K562 (cell line): Measurements from ENCODE around the gene KCNB1. TPM values are rescaled to one million over a fixed set of nuclear protein-coding genes. Genes with fewer than 3 reads are reported as not detected.

ENCODE experiments used
- ATAC-seq: fragments of 200-7000 bp; cut with Tn5 transposase; 3 replicates; pipeline ENCODE4 v1.9.1; 2020; ENCODE audit warnings: moderate library complexity
- BruUV-seq: library from RNA; stranded (reverse); fragments of 400-500 nt; replicated peaks from 2 replicates; lab custom pipeline; 2021; lab: Mats Ljungman, UMichigan
- CTCF ChIA-PET: fragments of 300-600 bp; formaldehyde crosslinking; extraction: SDS; loops from one replicate; lab custom pipeline; 2021; ENCODE audit warnings: low intra/inter-chr PET ratio; lab: Yijun Ruan, JAX
- POLR2A ChIA-PET: fragments of 300-600, 350-650 bp; sonication (Branson Sonifier 250); formaldehyde crosslinking; extraction: SDS; loops from one replicate; lab custom pipeline; 2021; ENCODE audit warnings: antibody characterized with exemption, inconsistent platforms; lab: Yijun Ruan, JAX
- DNase-seq, 4 experiments: peaks; one replicate each; pipeline versions ENCODE4 v3.0.0 to v3.0.0-alpha.2; 2011 to 2018; ENCODE audit warnings: low spot score in 3 of 4, mixed read lengths in 3 of 4; ENCODE audit errors: extremely low read depth in 1 of 4
- FAIRE-seq: peaks from 2 replicates; lab custom pipeline; 2011; peaks lifted over from hg19 to GRCh38; lab: Jason Lieb, UNC
- H2AFZ ChIP-seq: 2 replicates; pipeline ENCODE4 v1.6.0; 2011; ENCODE audit warnings: low read depth, low read length, control low read depth, inconsistent platforms
- H3K27ac ChIP-seq: fragments of 200-600 bp; 3 replicates; pipeline ENCODE4 v1.8.0; 2011; ENCODE audit warnings: low read depth, mild to moderate bottlenecking, control low read depth, inconsistent platforms, low read length, moderate library complexity, mixed read lengths; ENCODE audit errors: extremely low read depth
- H3K27me3 ChIP-seq, 2 experiments: fragments of 300-600 bp in 1 of 2; 2 replicates in 1 of 2; 3 replicates in 1 of 2; pipeline versions ENCODE4 v1.6.0 to v1.8.0; 2011; ENCODE audit warnings: inconsistent platforms in 2 of 2, low read length in 2 of 2, mild to moderate bottlenecking in 1 of 2, mixed read lengths in 1 of 2, moderate library complexity in 1 of 2; ENCODE audit not compliant: control insufficient read depth in 2 of 2, insufficient read depth in 2 of 2
- H3K36me3 ChIP-seq: fragments of 300-600 bp; 3 replicates; pipeline ENCODE4 v1.8.0; 2011; ENCODE audit warnings: mild to moderate bottlenecking, low read length, inconsistent platforms; ENCODE audit not compliant: control insufficient read depth, insufficient read depth
- H3K4me1 ChIP-seq, 2 experiments: fragments of 200-600 bp in 1 of 2; replicated peaks in 1 of 2; 2 replicates in 1 of 2; 3 replicates in 1 of 2; pipeline versions ENCODE4 v1.5.1 to v1.8.0; 2011; ENCODE audit warnings: inconsistent platforms in 2 of 2, low read length in 2 of 2, mild to moderate bottlenecking in 1 of 2, mixed read lengths in 1 of 2, moderate library complexity in 1 of 2; ENCODE audit not compliant: control insufficient read depth in 2 of 2, insufficient read depth in 2 of 2
- H3K4me2 ChIP-seq: 2 replicates; pipeline ENCODE4 v1.6.1; 2011; ENCODE audit warnings: low read length, control low read depth, inconsistent platforms, mixed read lengths; ENCODE audit not compliant: insufficient read depth
- H3K4me3 ChIP-seq: fragments of 200-600 bp; sonication (generic), shearing (Covaris generic); 2 replicates; pipeline ENCODE4 v1.5.1; 2016; ENCODE audit warnings: control low read depth, inconsistent platforms
- H3K79me2 ChIP-seq: fragments of 200-600 bp; 3 replicates; pipeline ENCODE4 v1.8.0; 2011; ENCODE audit warnings: low read length, inconsistent platforms; ENCODE audit not compliant: control insufficient read depth, insufficient read depth
- H3K9ac ChIP-seq, 2 experiments: 2 replicates each; pipeline versions ENCODE4 v1.6.0 to v1.6.1; 2011; ENCODE audit warnings: low read depth in 2 of 2, low read length in 2 of 2, control low read depth in 1 of 2, inconsistent platforms in 1 of 2, mild to moderate bottlenecking in 1 of 2, mixed read lengths in 1 of 2; ENCODE audit not compliant: insufficient read depth in 1 of 2
- H3K9me1 ChIP-seq: one replicate; pipeline ENCODE4 v1.6.0; 2011; ENCODE audit warnings: inconsistent platforms, mild to moderate bottlenecking, low read length, moderate library complexity; ENCODE audit not compliant: control insufficient read depth, insufficient read depth
- H3K9me3 ChIP-seq: replicated peaks from 2 replicates; pipeline ENCODE4 v1.5.1; 2011; ENCODE audit warnings: low read depth, low read length, inconsistent platforms; ENCODE audit not compliant: control insufficient read depth, insufficient read depth
- H4K20me1 ChIP-seq: replicated peaks from 2 replicates; pipeline ENCODE4 v1.6.1; 2011; ENCODE audit warnings: low read length, inconsistent platforms, mixed read lengths; ENCODE audit not compliant: control insufficient read depth, insufficient read depth
- CBFA2T3 ChIP-seq: fragments of 450-650 bp; IDR thresholded peaks from 2 replicates; pipeline ENCODE4 v1.6.1; 2017
- CEBPG ChIP-seq, 3 experiments: fragments of 200-800 bp in 1 of 3; sonication (Bioruptor generic) in 1 of 3; sonication (generic) in 1 of 3; formaldehyde crosslinking in 1 of 3; IDR thresholded peaks in 2 of 3; conservative IDR thresholded peaks in 1 of 3; 2 replicates each; pipeline versions ENCODE4 v1.6.1 to v1.8.0; 2016 to 2022; ENCODE audit warnings: missing compliant biosample characterization in 2 of 3, missing genetic modification characterization in 2 of 3, mild to moderate bottlenecking in 1 of 3, missing genetic modification reagents in 1 of 3
- CHD2 ChIP-seq: IDR thresholded peaks from 2 replicates; pipeline ENCODE4 v1.6.1; 2011; ENCODE audit warnings: low read depth, low read length
- ZNF24 ChIP-seq: fragments of 450-650 bp; IDR thresholded peaks from 2 replicates; pipeline ENCODE4 v1.6.1; 2016
- WGBS: fragments of 100-300 bp; shearing (Covaris generic); methylation state at CpG from one replicate; pipeline ENCODE4 v1.1.6; 2016; ENCODE audit warnings: low coverage, mixed read lengths; ENCODE audit not compliant: insufficient coverage; ENCODE audit errors: missing lambda C conversion rate; 5-methylcytosine and 5-hydroxymethylcytosine counted together
- in situ Hi-C: fragments of 300-500 bp; cut with MboI; formaldehyde crosslinking; loops from 4 replicates; pipeline ENCODE4 v1.15.0; 2018; ENCODE audit warnings: inconsistent platforms, mixed read lengths
- intact Hi-C: fragments of 100-400 bp; cut with micrococcal nuclease; formaldehyde crosslinking; loops from 2 replicates; pipeline ENCODE4 v1.14.2; 2022
- polyA plus RNA-seq, 8 experiments: library from polyadenylated mRNA; depleted of rRNA in 4 of 8; stranded (reverse) in 5 of 8; unstranded in 3 of 8; fragments of >200 nt; fragmentation: Nextera tagmentation in 2 of 8; fragmentation: Illumina TruSeq in 1 of 8; extraction: Ambion mirVana in 2 of 8; extraction: Trizol in 1 of 8; gene quantifications; 2 replicates each; pipeline versions ENCODE4 v1.2.1 to v1.2.3, GENCODE V29; 2011 to 2014; ENCODE audit warnings: inconsistent platforms in 1 of 8, missing spikeins in 1 of 8
- total RNA-seq, 7 experiments: library from RNA; depleted of rRNA in 6 of 7; stranded (reverse); fragments of >200 nt in 6 of 7; fragmentation: Illumina TruSeq in 2 of 7; extraction: Trizol in 2 of 7; gene quantifications; 2 replicates each; pipeline versions ENCODE4 v1.2.1 to v1.2.3, GENCODE V29; 2011 to 2021; ENCODE audit warnings: low replicate concordance in 1 of 7

Gene KCNB1
- total and polyA plus RNA-seq, 9 of the 15 experiments (the other 6 are each of a cell fraction or from before 2014, with no cell fraction given): 0.01 to 0.06 TPM; not detected in 7

DNA sequence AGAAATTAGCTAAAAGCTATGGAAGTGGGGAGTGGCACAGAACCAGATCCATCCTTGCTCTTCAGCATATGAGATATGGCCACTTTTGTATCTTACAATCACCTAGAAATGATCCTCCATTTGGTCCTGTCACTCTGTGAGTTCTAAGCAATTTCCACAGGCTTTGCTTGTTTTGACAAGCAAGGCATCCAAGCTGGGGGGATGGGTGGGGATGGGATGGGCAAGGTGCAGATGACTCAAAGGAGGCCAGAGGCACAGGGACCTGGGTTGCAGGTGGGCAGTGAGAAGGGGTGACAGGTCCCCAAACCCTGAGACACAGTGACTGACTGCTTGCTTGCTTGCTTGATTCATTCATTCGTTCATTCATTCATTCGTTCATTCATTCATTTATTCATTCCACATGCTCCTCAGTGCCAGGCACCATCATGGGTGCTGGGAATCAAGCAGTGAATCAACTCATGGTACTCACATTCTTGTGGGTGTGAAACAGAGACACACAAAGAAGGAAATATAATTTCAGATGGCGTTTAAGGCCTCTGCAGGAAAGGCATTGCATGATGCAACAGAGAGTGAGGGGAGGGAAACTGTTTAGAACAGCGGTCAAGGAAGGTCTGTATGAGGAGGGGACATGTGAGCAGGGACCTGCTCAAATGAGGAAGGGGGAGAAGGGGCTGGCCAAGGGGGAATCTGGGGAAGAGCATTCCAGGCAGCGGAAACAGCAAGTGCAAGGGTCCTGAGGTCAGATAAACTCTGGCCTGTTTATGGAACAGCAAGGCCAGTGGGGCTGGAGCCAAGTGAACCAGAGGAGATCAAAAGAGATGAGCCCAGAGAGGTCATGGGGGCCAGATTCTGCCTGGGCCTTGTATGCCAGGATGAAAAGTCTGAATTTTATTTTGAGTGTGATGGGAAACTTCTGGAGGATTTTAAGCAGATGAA lies 3.4 kb downstream of the KCNB1 start:
- ChIA-PET CTCF (no interaction called here), POLR2A (interaction anchor here (0.7 kb wide), 1 partner anchor 52 kb away, joined by 3 read pairs; no protein-coding TSS in a partner anchor)
- 4% methylated on average over 5 of the region's 5 CpGs for WGBS
- Histone ChIP-seq H3K4me3 (no peak overlapping the region), H3K4me2 (no peak overlapping the region), H3K9ac (no peak overlapping the region), H3K9me1 (no peaks in the 10 kb centered on the region), H3K79me2 (no peaks in the 10 kb centered on the region), H3K4me1 (peaks cover 0 to 10% of the 10 kb centered on the region in 2 experiments; a peak in 2 of 5 replicates), H3K9me3 (no peaks in the 10 kb centered on the region), H3K27ac (no peak overlapping the region), H3K27me3 (peaks cover 6 to 22% of the 10 kb centered on the region in 2 experiments; a peak in 4 of 5 replicates), H2AFZ (no peak overlapping the region), H4K20me1 (0 out of 2 replicates have a peak, but pooled peaks cover 4% of the 10 kb centered on the region), H3K36me3 (no peaks in the 10 kb centered on the region)
- BruUV-seq: no TSS peak
- intact Hi-C loops (no loop called here), in situ Hi-C loops (no loop called here)
- DNase-seq (no peak), FAIRE-seq (no peak), ATAC-seq (no peak)
- TF ChIP-seq CEBPG (CRISPR knock-in tag; IDR thresholded peaks at IDR 0.05) (peak; percentile 52; the same call in 1 of the 2 replicates), CEBPG (tag; conservative IDR thresholded peaks at IDR 0.05 in 1 of 2, IDR thresholded peaks at IDR 0.05 in 1 of 2) (0 out of 4 replicates have a peak, but pooled peaks of 1 of the 2 experiments have one; percentile 24), ZNF24 (peak; percentile 90), CBFA2T3 (no peak), CHD2 (no peak)
